ENCODE measurements around the gene ARHGAP15. TPM values are rescaled to one million over a fixed set of nuclear protein-coding genes. Genes with fewer than 3 reads are reported as not detected.

The ARHGAP15 gene
- total RNA-seq, 4 donors from 2014 or later = 0.80 to 53.1 (median 12.7) TPM

DNA sequence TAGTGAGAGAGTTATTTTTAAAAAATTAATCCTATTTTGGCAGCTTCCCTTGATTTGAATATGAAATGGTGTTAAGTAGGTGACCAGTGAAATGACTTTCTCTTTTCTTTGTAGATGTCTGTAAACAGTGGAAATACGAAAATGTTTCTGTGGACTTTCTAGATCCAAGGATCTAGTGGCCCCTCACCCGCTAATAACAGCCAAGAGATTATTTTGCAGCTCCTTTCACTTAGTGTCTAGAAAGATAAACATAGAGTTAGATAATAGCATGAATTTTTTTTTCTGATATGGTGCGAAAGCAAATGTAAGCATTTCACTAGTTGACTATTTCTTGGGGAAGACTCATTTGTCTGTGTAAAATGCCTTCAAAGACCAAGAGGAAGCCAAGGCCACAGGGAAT lies 57.7 kb downstream of the ARHGAP15 start:
- H3K9me3 ChIP-seq = no peaks in the 10 kb centered on the region
- in situ Hi-C loops (cut with MboI; ENCODE audit: low pct_ligation_motif_present in 1 of 4, low pct_unique_long_range_greater_than_20kb in 1 of 4, low sequenced_read_pairs in 3 of 4) = no loop called here
- TF ChIP-seq, protein P1, sequence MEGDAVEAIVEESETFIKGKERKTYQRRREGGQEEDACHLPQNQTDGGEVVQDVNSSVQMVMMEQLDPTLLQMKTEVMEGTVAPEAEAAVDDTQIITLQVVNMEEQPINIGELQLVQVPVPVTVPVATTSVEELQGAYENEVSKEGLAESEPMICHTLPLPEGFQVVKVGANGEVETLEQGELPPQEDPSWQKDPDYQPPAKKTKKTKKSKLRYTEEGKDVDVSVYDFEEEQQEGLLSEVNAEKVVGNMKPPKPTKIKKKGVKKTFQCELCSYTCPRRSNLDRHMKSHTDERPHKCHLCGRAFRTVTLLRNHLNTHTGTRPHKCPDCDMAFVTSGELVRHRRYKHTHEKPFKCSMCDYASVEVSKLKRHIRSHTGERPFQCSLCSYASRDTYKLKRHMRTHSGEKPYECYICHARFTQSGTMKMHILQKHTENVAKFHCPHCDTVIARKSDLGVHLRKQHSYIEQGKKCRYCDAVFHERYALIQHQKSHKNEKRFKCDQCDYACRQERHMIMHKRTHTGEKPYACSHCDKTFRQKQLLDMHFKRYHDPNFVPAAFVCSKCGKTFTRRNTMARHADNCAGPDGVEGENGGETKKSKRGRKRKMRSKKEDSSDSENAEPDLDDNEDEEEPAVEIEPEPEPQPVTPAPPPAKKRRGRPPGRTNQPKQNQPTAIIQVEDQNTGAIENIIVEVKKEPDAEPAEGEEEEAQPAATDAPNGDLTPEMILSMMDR (IDR thresholded peaks at IDR 0.05) = no peak
- no peak for TF ChIP-seq POLR2AphosphoS5 (IDR thresholded peaks at IDR 0.05)
- H3K4me3 ChIP-seq = no peak overlapping the region
- intact Hi-C loops (cut with DNase I; ENCODE audit: low total_unique reads) = no loop called here
- H3K27ac ChIP-seq = no peak overlapping the region
- no peaks in the 10 kb centered on the region for H3K27me3 ChIP-seq
- no peak for DNase-seq
- no peaks in the 10 kb centered on the region for H3K4me1 ChIP-seq
- 67 to 84% methylated on average over 3 of the region's 3 CpGs for WGBS, 2 donors (ENCODE audit: low coverage in 1 of 2)
- H3K36me3 ChIP-seq = no peaks in the 10 kb centered on the region

DNA sequence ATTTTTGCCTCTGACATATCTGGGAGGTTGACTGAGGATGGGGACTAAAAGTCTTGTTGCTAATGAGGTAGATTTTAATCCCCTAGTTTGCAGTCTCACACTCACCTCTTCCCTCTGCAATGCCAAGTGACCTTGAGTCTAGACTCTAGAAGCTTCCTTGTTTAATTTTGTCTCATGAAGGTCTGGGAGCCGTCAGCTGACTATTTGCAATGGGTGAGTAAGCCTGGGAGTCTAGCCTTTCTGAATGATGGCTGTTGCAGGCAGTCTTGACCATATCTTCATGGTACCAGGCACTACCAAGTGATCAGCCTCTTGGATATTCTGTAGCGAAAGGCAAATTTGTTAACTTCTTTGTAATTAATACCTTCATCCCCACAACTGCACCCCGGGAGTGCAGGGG lies 61.2 kb downstream of the ARHGAP15 start:
- TF ChIP-seq, protein P1 (IDR thresholded peaks at IDR 0.05) = no peak
- TF ChIP-seq POLR2A (IDR thresholded peaks at IDR 0.05) = no peak
- no peak for TF ChIP-seq EP300 (IDR thresholded peaks at IDR 0.05; ENCODE audit: low read depth)
- TF ChIP-seq POLR2AphosphoS5 (IDR thresholded peaks at IDR 0.05) = no peak
- DNase-seq = no peak
- intact Hi-C loops (cut with DNase I; ENCODE audit: low total_unique reads) = no loop called here
- no peaks in the 10 kb centered on the region for H3K27me3 ChIP-seq
- H3K9me3 ChIP-seq = no peaks in the 10 kb centered on the region
- H3K27ac ChIP-seq = no peak overlapping the region
- in situ Hi-C loops (cut with MboI; ENCODE audit: low pct_ligation_motif_present in 1 of 4, low pct_unique_long_range_greater_than_20kb in 1 of 4, low sequenced_read_pairs in 3 of 4) = no loop called here
- H3K36me3 ChIP-seq = no peaks in the 10 kb centered on the region
- no peaks in the 10 kb centered on the region for H3K4me1 ChIP-seq
- H3K4me3 ChIP-seq = no peak overlapping the region
- 40 to 77% methylated on average over 1 to 3 of the region's 3 CpGs for WGBS, 2 donors (ENCODE audit: low coverage in 1 of 2)

DNA sequence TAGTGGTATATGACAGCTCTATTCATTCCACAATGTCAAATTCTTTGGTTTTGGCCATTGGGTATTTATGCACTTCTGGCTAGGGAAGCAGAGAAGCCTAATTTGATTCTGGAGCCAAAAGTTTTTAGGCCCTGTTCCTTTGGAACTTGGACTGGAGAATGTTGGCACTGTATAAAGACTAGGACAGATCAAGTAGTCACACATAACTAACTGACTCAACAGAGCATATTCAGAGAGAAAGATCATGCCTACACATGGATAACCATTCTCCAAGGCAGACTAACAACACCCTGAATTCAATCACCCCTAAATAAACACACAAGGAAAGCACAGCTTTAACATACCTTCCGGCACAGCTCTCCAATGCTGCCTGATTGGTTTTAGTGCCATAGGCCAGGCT lies 62.9 kb downstream of the ARHGAP15 start:
- Histone ChIP-seq H3K9me3 (no peaks in the 10 kb centered on the region), H3K4me1 (no peaks in the 10 kb centered on the region), H3K36me3 (no peaks in the 10 kb centered on the region), H3K4me3 (no peak overlapping the region), H3K27ac (no peak overlapping the region), H3K27me3 (no peaks in the 10 kb centered on the region)
- no peak for TF ChIP-seq POLR2A (IDR thresholded peaks at IDR 0.05)
- no peak for TF ChIP-seq EP300 (IDR thresholded peaks at IDR 0.05; ENCODE audit: low read depth)
- no peak for TF ChIP-seq POLR2AphosphoS5 (IDR thresholded peaks at IDR 0.05)
- TF ChIP-seq, protein P1 (IDR thresholded peaks at IDR 0.05) = no peak
- no peak for DNase-seq
- whole genome bisulfite sequencing, 2 donors (ENCODE audit: low coverage in 1 of 2) = 92% methylated on average over 1 of the region's 1 CpG; no CpG with 5 or more reads in 1 of the 2 donors
- in situ Hi-C loops (cut with MboI; ENCODE audit: low pct_ligation_motif_present in 1 of 4, low pct_unique_long_range_greater_than_20kb in 1 of 4, low sequenced_read_pairs in 3 of 4) (no loop called here), intact Hi-C loops (cut with DNase I; ENCODE audit: low total_unique reads) (no loop called here)

DNA sequence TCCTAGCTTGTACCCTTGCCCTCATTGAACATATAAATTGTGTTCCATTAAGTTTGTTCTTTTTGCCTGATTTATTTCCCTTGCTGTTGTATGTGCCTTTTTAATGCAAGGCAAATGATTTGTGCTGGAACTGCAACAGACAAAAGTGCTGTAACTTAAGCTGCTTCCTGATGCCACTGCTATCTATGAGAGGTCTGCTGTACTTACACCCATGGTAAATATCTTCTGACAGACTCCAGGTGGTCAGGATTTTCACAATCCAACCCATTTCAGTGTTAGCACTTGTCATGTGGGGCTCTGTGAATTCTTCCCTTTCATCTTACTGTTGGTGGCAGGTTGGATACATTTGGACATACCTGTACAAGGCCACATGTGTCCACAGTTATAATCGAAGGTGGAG lies 63.5 kb downstream of the ARHGAP15 start:
- H3K27ac ChIP-seq = no peak overlapping the region
- no peak for DNase-seq
- WGBS, 2 donors (ENCODE audit: low coverage in 1 of 2) = 67 to 85% methylated on average over 1 of the region's 1 CpG
- TF ChIP-seq POLR2AphosphoS5 (IDR thresholded peaks at IDR 0.05) (no peak), POLR2A (IDR thresholded peaks at IDR 0.05) (no peak), EP300 (IDR thresholded peaks at IDR 0.05; ENCODE audit: low read depth) (no peak)
- TF ChIP-seq, protein P1 (IDR thresholded peaks at IDR 0.05) = no peak
- H3K36me3 ChIP-seq = no peaks in the 10 kb centered on the region
- H3K27me3 ChIP-seq = no peaks in the 10 kb centered on the region
- H3K9me3 ChIP-seq = no peaks in the 10 kb centered on the region
- intact Hi-C loops (cut with DNase I; ENCODE audit: low total_unique reads) (no loop called here), in situ Hi-C loops (cut with MboI; ENCODE audit: low pct_ligation_motif_present in 1 of 4, low pct_unique_long_range_greater_than_20kb in 1 of 4, low sequenced_read_pairs in 3 of 4) (no loop called here)
- H3K4me1 ChIP-seq = no peaks in the 10 kb centered on the region
- H3K4me3 ChIP-seq = no peak overlapping the region

Data from transverse colon (tissue), 4 donors.